PC-9 (cell line): Measurements from ENCODE around the gene PDE7B.

Experiments
- CTCF ChIP-seq: fragments of 200-600 bp; sonication (generic); conservative IDR thresholded peaks from 2 replicates; pipeline ENCODE4 v1.6.1; 2017; ENCODE audit warnings: mixed run types, antibody characterized with exemption, mild to moderate bottlenecking, moderate library complexity
- EZH2 ChIP-seq: fragments of 200-600 bp; sonication (generic); IDR thresholded peaks from 2 replicates; pipeline ENCODE4 v1.8.0; 2017; ENCODE audit warnings: antibody characterized with exemption, low read depth

- TF ChIP-seq CTCF: no peak
- TF ChIP-seq EZH2: no peak
These were observed 324.4 kb downstream of the PDE7B start for GRCh38 chr6:136175873-136176272.
